ENCODE results near the gene TFB1M. TPM values are rescaled to one million over a fixed set of nuclear protein-coding genes. Genes with fewer than 3 reads are reported as not detected.
"Not testable (repeated sequence)": the region's sequence is repeated elsewhere in the genome, so short reads cannot be mapped to it uniquely, and the experiment has no call there.

TFB1M gene
- total RNA-seq = 21.4 and 21.6 TPM in 2 replicates

DNA sequence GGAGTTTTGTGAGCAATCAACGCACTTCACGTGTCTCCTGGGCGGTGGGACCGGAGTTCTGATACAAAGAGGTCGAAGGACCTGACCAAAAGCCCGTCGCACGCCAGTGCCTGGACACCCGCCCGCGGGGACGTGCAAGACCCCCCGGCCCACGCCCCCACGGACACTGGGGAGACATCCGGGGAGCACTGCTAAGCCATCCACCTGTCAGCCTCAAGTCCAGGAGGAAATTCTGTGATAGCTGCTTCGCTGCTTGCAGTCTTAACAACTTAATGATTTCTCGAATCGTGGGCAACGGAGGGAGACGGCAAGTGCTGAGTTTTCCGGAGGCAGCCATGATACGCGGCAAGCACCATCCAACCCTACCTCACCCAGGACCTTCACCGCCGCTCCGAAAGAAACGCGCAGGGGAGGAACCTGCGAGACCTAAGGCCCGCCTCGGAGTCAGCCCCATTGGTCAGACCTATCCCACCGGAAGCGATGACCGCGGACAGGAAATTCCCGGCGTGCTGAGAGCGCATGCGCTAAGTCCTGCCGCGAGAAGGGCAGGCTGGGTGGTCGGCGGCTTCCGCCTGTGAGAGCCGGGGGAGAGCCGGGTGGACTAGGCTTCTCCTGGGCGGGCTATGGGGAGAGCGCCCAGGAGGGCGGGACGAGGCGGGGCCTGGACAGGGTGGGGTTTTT, at the start of gene TFB1M:
TFB1M (minus strand) TSS at position 393 of the 681 bp plus-strand sequence; CDS start at position 337, 56 bp downstream.
- intact Hi-C loops (cut with micrococcal nuclease) = loop anchor here (1.0 to 10.0 kb wide), 17 partner anchors 8 to 1958 kb away; partner anchors contain the start of gene SCAF8

DNA sequence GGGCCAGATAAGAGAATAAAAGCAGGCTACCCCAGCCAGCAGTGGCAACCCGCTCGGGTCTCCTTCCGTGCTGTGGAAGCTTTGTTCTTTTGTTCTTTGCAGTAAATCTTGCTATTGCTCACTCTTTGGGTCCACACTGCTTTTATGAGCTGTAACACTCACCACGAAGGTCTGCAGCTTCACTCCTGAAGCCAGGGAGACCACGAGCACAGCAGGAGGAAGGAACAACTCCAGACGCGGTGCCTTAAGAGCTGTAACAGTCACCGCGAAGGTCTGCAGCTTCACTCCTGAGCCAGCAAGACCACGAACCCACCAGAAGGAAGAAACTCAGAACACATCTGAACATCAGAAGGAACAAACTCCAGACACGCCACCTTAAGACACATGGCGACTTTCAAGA, 49.7 kb upstream of the TFB1M start:
- intact Hi-C loops (cut with micrococcal nuclease) = not testable (repeated sequence)

- intact Hi-C loops (cut with micrococcal nuclease) = not testable (repeated sequence)
Measured at GRCh38 chr6:155362968-155363632, 48.8 kb upstream of the TFB1M start.

GRCh38 chr6:155354167-155354566, 39.9 kb upstream of the TFB1M start:
- intact Hi-C loops (cut with micrococcal nuclease) = no loop called here

GRCh38 chr6:155352811-155353210, 38.5 kb upstream of the TFB1M start:
- intact Hi-C loops (cut with micrococcal nuclease) = no loop called here

GRCh38 chr6:155352130-155352420, 37.8 kb upstream of the TFB1M start:
- intact Hi-C loops (cut with micrococcal nuclease) = no loop called here

DNA sequence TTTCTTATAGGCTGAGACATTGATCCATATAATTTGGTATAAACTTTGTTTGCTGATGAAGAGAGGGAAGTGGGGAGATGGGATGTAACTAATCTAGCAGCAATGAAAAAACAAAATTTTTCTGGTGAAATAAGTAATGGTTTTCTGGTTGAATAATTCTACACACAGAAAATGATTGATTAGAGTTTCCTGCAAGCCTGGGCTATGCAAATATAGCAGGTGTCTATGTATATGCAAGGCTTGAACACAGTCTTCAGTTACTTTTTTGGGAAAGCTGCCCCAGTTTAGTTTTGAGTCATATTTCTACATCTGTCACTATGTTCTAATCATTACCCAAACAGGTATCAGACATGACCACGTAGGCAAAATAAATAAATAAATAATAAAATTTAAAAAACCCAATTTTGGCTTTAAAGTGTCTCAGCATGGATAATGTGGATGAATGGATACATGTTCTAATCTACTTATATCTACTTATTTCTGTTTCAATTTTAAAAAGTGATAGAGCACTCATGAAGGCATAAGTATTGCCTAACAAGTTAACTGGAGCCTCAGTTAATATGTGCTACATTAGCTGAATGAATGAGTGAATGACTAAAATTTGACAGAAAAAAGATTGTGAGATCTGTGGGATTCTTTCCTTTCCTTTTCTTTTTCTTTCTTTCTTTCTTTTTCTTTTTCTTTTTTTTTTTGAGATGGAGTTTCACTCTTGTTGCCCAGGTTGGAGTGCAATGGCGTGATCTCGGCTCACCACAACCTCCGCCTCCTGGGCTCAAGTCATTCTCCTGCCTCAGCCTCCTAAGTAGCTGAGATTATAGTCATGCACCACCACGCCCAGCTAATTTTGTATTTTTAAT, 37.2 kb upstream of the TFB1M start:
- intact Hi-C loops (cut with micrococcal nuclease) = no loop called here

- intact Hi-C loops (cut with micrococcal nuclease) = no loop called here
Measured at GRCh38 chr6:155349956-155350355, 35.7 kb upstream of the TFB1M start.

GRCh38 chr6:155349129-155349528, 34.8 kb upstream of the TFB1M start:
- intact Hi-C loops (cut with micrococcal nuclease) = no loop called here

GRCh38 chr6:155347800-155348199, 33.5 kb upstream of the TFB1M start:
- intact Hi-C loops (cut with micrococcal nuclease) = no loop called here

GRCh38 chr6:155346957-155347356, 32.7 kb upstream of the TFB1M start:
- intact Hi-C loops (cut with micrococcal nuclease) = no loop called here

GRCh38 chr6:155344341-155345006, 30.2 kb upstream of the TFB1M start:
- intact Hi-C loops (cut with micrococcal nuclease) = no loop called here

DNA sequence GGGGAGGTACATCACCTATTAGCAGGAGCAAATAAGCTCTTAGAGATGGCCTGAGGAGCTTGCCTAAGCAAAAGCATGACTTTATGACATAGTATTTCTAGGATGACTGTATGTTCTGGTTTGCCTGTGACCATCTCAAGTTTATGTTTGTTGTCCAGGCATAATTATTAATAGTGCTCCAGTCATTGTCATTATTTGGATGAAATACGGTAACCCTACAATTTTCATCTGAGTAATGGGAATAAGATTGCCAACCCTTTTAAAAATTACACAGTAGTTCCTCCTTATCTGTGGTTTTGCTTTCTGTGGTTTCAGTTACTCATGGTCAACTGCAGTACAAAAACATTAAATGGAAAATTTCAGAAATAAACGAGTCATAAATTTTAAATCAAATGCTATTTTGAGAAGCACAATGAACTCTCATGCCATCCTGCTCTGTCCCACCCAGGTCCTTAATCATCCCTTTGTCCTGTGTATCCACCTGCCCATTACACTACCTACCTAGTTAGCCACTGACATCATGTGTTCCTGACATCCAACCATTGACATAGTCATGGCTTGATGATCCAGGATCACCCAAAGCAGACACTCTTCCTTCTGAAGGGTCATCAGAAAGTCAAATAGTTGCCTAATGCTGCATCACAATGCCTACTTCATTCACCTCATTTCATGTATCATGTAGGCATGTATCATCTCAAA, 27.0 kb upstream of the TFB1M start:
- intact Hi-C loops (cut with micrococcal nuclease) = no loop called here

GRCh38 chr6:155340464-155341129, 26.3 kb upstream of the TFB1M start:
- intact Hi-C loops (cut with micrococcal nuclease) = no loop called here

GRCh38 chr6:155339929-155340328, 25.6 kb upstream of the TFB1M start:
- intact Hi-C loops (cut with micrococcal nuclease) = not testable (repeated sequence)

DNA sequence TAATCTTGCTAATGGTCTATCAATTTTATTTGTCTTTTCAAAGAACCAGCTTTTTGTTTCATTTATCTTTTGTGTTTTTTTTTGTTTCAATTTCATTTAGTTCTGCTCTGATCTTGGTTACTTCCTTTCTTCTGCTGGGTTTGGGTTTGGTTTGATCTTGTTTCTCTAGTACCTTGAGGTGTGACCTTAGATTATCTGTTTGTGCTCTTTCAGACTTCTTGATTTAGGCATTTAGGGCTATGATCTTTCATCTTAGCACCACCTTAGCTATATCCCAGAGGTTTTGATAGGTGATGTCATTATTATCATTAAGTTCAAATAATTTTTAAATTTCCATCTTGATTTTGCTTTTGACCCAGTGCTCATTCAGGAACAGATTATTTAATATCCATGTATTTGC, 24.0 kb upstream of the TFB1M start:
- intact Hi-C loops (cut with micrococcal nuclease) = loop anchor here (1.0 kb wide), 2 partner anchors 24 to 80 kb away; partner anchors contain the start of gene TFB1M

- intact Hi-C loops (cut with micrococcal nuclease) = no loop called here
Measured at GRCh38 chr6:155335265-155335664, 21.0 kb upstream of the TFB1M start.

- intact Hi-C loops (cut with micrococcal nuclease) = not testable (repeated sequence)
Measured at GRCh38 chr6:155334073-155334472, 19.8 kb upstream of the TFB1M start.

GRCh38 chr6:155333414-155333813, 19.1 kb upstream of the TFB1M start:
- intact Hi-C loops (cut with micrococcal nuclease) = no loop called here

DNA sequence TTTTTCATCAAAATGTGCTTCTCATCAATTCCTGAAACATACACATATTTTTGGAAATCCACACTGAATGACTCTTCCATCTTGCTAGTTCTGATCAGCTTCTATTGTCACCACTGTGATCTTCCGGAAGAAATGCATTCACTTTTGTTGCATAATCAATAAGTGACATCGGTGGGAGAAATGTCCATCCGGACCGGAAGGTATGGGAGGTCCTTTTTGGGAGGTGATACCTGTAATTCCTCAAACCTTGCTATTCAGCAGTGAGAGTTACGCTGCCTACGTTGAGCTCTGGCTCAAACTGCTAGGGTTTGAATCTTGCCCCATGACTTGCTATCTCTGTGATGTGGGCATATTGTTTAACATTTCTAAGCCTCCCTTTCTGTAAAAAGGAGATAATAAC, 16.6 kb upstream of the TFB1M start:
- intact Hi-C loops (cut with micrococcal nuclease) = no loop called here

Measured in T-helper 1 cell treated with Interleukin-12 subunit alpha and Interleukin-12 subunit beta and Interleukin-4 antibody, amounts not matched to agents 30 ng/mL and 1 ng/mL, for 36 hours (primary cell).